ENCODE results near the gene TPPP3.
A peak's percentile ranks its signal among the peaks of the same experiment; 100 is the strongest.

Gene TPPP3

GRCh38 chr16:67393111-67393787 is at the start of gene TPPP3:
TSS of gene TPPP3 (minus strand) at chr16:67393498. CDS start at chr16:67391111, 2,387 bp downstream.
- no peak for DNase-seq (ENCODE audit: low read depth)

GRCh38 chr16:67442581-67443255 is 49.4 kb upstream of the TPPP3 start:
- no peak for DNase-seq (ENCODE audit: low read depth)

GRCh38 chr16:67441907-67442306 is 48.6 kb upstream of the TPPP3 start:
- no peak for DNase-seq (ENCODE audit: low read depth)

- no peak for DNase-seq (ENCODE audit: low read depth)
Measured at GRCh38 chr16:67441271-67441753, 48.0 kb upstream of the TPPP3 start.

GRCh38 chr16:67438824-67439393 is 45.6 kb upstream of the TPPP3 start:
- no peak for DNase-seq (ENCODE audit: low read depth)

- DNase-seq (ENCODE audit: low read depth): no peak
Measured at GRCh38 chr16:67438098-67438791, 44.9 kb upstream of the TPPP3 start.

GRCh38 chr16:67437513-67437912 is 44.2 kb upstream of the TPPP3 start:
- DNase-seq (ENCODE audit: low read depth): no peak

- no peak for DNase-seq (ENCODE audit: low read depth)
Measured at GRCh38 chr16:67436640-67437193, 43.4 kb upstream of the TPPP3 start.

- DNase-seq (ENCODE audit: low read depth): no peak
Measured at GRCh38 chr16:67435758-67436164, 42.5 kb upstream of the TPPP3 start.

- no peak for DNase-seq (ENCODE audit: low read depth)
Measured at GRCh38 chr16:67433131-67433719, 39.9 kb upstream of the TPPP3 start.

GRCh38 chr16:67432506-67432890 is 39.2 kb upstream of the TPPP3 start:
- no peak for DNase-seq (ENCODE audit: low read depth)

GRCh38 chr16:67431775-67432505 is 38.6 kb upstream of the TPPP3 start:
- DNase-seq (ENCODE audit: low read depth): no peak

GRCh38 chr16:67430977-67431774 is 37.9 kb upstream of the TPPP3 start, which contains the start of gene HSD11B2:
TSS of gene HSD11B2 (plus strand) at chr16:67431121. CDS start at chr16:67431249, 128 bp downstream.
- no peak for DNase-seq (ENCODE audit: low read depth)

- peak; percentile 30 for DNase-seq (ENCODE audit: low read depth)
Measured at GRCh38 chr16:67430504-67430976, 37.2 kb upstream of the TPPP3 start.

- DNase-seq (ENCODE audit: low read depth): no peak
Measured at GRCh38 chr16:67429799-67430503, 36.7 kb upstream of the TPPP3 start.

GRCh38 chr16:67429053-67429798 is 35.9 kb upstream of the TPPP3 start:
- no peak for DNase-seq (ENCODE audit: low read depth)

GRCh38 chr16:67428146-67428731 is 34.9 kb upstream of the TPPP3 start:
- DNase-seq (ENCODE audit: low read depth): no peak

GRCh38 chr16:67426950-67427349 is 33.7 kb upstream of the TPPP3 start:
- DNase-seq (ENCODE audit: low read depth): no peak
